ENCODE measurements around the gene BCAT1.

Gene BCAT1

GRCh38 chr12:24977060-24977459 is 28.2 kb upstream of the BCAT1 start:
- no peak for TF ChIP-seq CTCF (IDR thresholded peaks at IDR 0.05; ENCODE audit: low read depth, low read length, missing control alignments)
- H3K4me3 ChIP-seq (replicated peaks; ENCODE audit: low read depth, low read length): no peak overlapping the region
- DNase-seq (ENCODE audit: extremely low read depth, low read depth): no peak

- no peak overlapping the region for H3K4me3 ChIP-seq (replicated peaks; ENCODE audit: low read depth, low read length)
- no peak for TF ChIP-seq CTCF (IDR thresholded peaks at IDR 0.05; ENCODE audit: low read depth, low read length, missing control alignments)
- no peak for DNase-seq (ENCODE audit: extremely low read depth, low read depth)
Observed at GRCh38 chr12:24975425-24975824, 26.5 kb upstream of the BCAT1 start.

GRCh38 chr12:24974216-24974615 is 25.3 kb upstream of the BCAT1 start:
- no peak for DNase-seq (ENCODE audit: extremely low read depth, low read depth)
- no peak overlapping the region for H3K4me3 ChIP-seq (replicated peaks; ENCODE audit: low read depth, low read length)
- TF ChIP-seq CTCF (IDR thresholded peaks at IDR 0.05; ENCODE audit: low read depth, low read length, missing control alignments): no peak

- H3K4me3 ChIP-seq (replicated peaks; ENCODE audit: low read depth, low read length): no peak overlapping the region
- TF ChIP-seq CTCF (IDR thresholded peaks at IDR 0.05; ENCODE audit: low read depth, low read length, missing control alignments): no peak
- no peak for DNase-seq (ENCODE audit: extremely low read depth, low read depth)
Observed at GRCh38 chr12:24972078-24972477, 23.2 kb upstream of the BCAT1 start.

GRCh38 chr12:24970177-24970576 is 21.3 kb upstream of the BCAT1 start:
- no peak for DNase-seq (ENCODE audit: extremely low read depth, low read depth)
- H3K4me3 ChIP-seq (replicated peaks; ENCODE audit: low read depth, low read length): no peak overlapping the region
- TF ChIP-seq CTCF (IDR thresholded peaks at IDR 0.05; ENCODE audit: low read depth, low read length, missing control alignments): no peak

GRCh38 chr12:24966951-24967564 is 18.2 kb upstream of the BCAT1 start:
- no peak for TF ChIP-seq CTCF (IDR thresholded peaks at IDR 0.05; ENCODE audit: low read depth, low read length, missing control alignments)
- no peak overlapping the region for H3K4me3 ChIP-seq (replicated peaks; ENCODE audit: low read depth, low read length)

GRCh38 chr12:24964342-24964741 is 15.4 kb upstream of the BCAT1 start:
- no peak for TF ChIP-seq CTCF (IDR thresholded peaks at IDR 0.05; ENCODE audit: low read depth, low read length, missing control alignments)
- DNase-seq (ENCODE audit: extremely low read depth, low read depth): no peak
- no peak overlapping the region for H3K4me3 ChIP-seq (replicated peaks; ENCODE audit: low read depth, low read length)

More at GRCh38 chr12:24966951-24967564, 18.2 kb upstream of the BCAT1 start:
- no peak for DNase-seq (ENCODE audit: extremely low read depth, low read depth)
